H1 (cell line): Measurements from ENCODE around the gene SMG5. TPM values are rescaled to one million over a fixed set of nuclear protein-coding genes. Genes with fewer than 3 reads are reported as not detected.
"Not testable (repeated sequence)": the region's sequence is repeated elsewhere in the genome, so short reads cannot be mapped to it uniquely, and the experiment has no call there.

Source experiments
- CTCF ChIA-PET: fragments of 300-600 bp; sonication (Branson Sonifier 250); formaldehyde crosslinking; loops from one replicate; lab custom pipeline; 2021; ENCODE audit not compliant: partially characterized antibody; lab: Charles Lee
- POLR2A ChIA-PET: fragments of 300-600 bp; sonication (Branson Sonifier 250); formaldehyde crosslinking; loops from one replicate; lab custom pipeline; 2021; ENCODE audit warnings: inconsistent platforms; ENCODE audit not compliant: partially characterized antibody; lab: Charles Lee
- DNase-seq, 2 experiments: peaks; one replicate each; pipeline versions ENCODE4 v3.0.0 to v3.0.0-alpha.2; 2010 to 2022; ENCODE audit warnings: low spot score in 2 of 2, low read depth in 1 of 2, mixed read lengths in 1 of 2
- FAIRE-seq: peaks from 2 replicates; lab custom pipeline; 2011; peaks lifted over from hg19 to GRCh38; lab: Jason Lieb, UNC
- H2AFZ ChIP-seq: 2 replicates; pipeline ENCODE4 v1.8.1; 2012; ENCODE audit warnings: low read length, inconsistent platforms
- H2AK5ac ChIP-seq: 2 replicates; pipeline ENCODE4 v1.6.1; 2013; ENCODE audit warnings: low read depth, low read length
- H2BK120ac ChIP-seq: replicated peaks from 2 replicates; pipeline ENCODE3; 2013; ENCODE audit warnings: low read depth, low read length, inconsistent platforms
- H2BK12ac ChIP-seq: 2 replicates; pipeline ENCODE4 v1.6.1; 2013; ENCODE audit warnings: low read depth, low read length
- H2BK15ac ChIP-seq: 2 replicates; pipeline ENCODE4 v1.6.1; 2013; ENCODE audit warnings: low read length
- H2BK20ac ChIP-seq: 2 replicates; pipeline ENCODE4 v1.6.1; 2013; ENCODE audit warnings: low read length
- H2BK5ac ChIP-seq: 2 replicates; pipeline ENCODE4 v1.6.1; 2013; ENCODE audit warnings: low read depth, low read length
- H3K14ac ChIP-seq: 2 replicates; pipeline ENCODE4 v1.6.1; 2013; ENCODE audit warnings: inconsistent platforms; ENCODE audit not compliant: insufficient read length
- H3K18ac ChIP-seq: 2 replicates; pipeline ENCODE4 v1.6.1; 2013; ENCODE audit warnings: low read length; ENCODE audit errors: extremely low read depth
- H3K23ac ChIP-seq: 2 replicates; pipeline ENCODE4 v1.6.1; 2013; ENCODE audit warnings: inconsistent platforms; ENCODE audit not compliant: insufficient read length
- H3K23me2 ChIP-seq: 2 replicates; pipeline ENCODE4 v1.6.1; 2013; ENCODE audit warnings: low read depth, low read length
- H3K27ac ChIP-seq: 2 replicates; pipeline ENCODE4 v1.6.1; 2011; ENCODE audit warnings: low read depth, low read length, inconsistent platforms
- H3K27me3 ChIP-seq, 4 experiments: replicated peaks in 1 of 4; 1 replicate in 1 of 4; 2 replicates in 3 of 4; pipeline versions ENCODE4 v1.6.1 to v1.8.1; 2011 to 2013; ENCODE audit warnings: low read length in 3 of 4, mild to moderate bottlenecking in 3 of 4, inconsistent platforms in 2 of 4, mixed read lengths in 2 of 4, moderate library complexity in 1 of 4; ENCODE audit not compliant: control insufficient read depth in 3 of 4, insufficient read depth in 3 of 4; ENCODE audit errors: extremely low read depth in 1 of 4
- H3K36me3 ChIP-seq, 4 experiments: 2 replicates each; pipeline versions ENCODE4 v1.6.1 to v1.8.1; 2011 to 2013; ENCODE audit warnings: mild to moderate bottlenecking in 4 of 4, low read length in 3 of 4, moderate library complexity in 2 of 4, control low read depth in 1 of 4, inconsistent platforms in 1 of 4; ENCODE audit not compliant: insufficient read depth in 4 of 4, control insufficient read depth in 2 of 4
- H3K4ac ChIP-seq: replicated peaks from 2 replicates; pipeline ENCODE3; 2013; ENCODE audit warnings: low read length, low read depth, mixed read lengths, inconsistent platforms; ENCODE audit not compliant: insufficient read length
- H3K4me1 ChIP-seq, 4 experiments: replicated peaks in 1 of 4; 1 replicate in 1 of 4; 2 replicates in 3 of 4; pipeline versions ENCODE4 v1.6.1 to v1.8.1; 2011 to 2013; ENCODE audit warnings: low read length in 3 of 4, inconsistent platforms in 2 of 4, mixed read lengths in 1 of 4; ENCODE audit not compliant: insufficient read depth in 4 of 4, control insufficient read depth in 3 of 4
- H3K4me2 ChIP-seq, 2 experiments: 2 replicates each; pipeline versions ENCODE4 v1.6.1 to v1.8.1; 2011 to 2013; ENCODE audit warnings: low read depth in 2 of 2, low read length in 2 of 2, control low read depth in 1 of 2, inconsistent platforms in 1 of 2, mild to moderate bottlenecking in 1 of 2; ENCODE audit not compliant: insufficient read depth in 1 of 2
- H3K4me3 ChIP-seq, 4 experiments: fragments of 200-600, 300-600 bp in 1 of 4; sonication (generic), shearing (Covaris generic), sonication (Bioruptor Twin) in 1 of 4; 2 replicates each; pipeline versions ENCODE4 v1.5.1 to v1.8.1; 2011 to 2016; ENCODE audit warnings: low read length in 4 of 4, low read depth in 3 of 4, control low read depth in 2 of 4, inconsistent platforms in 2 of 4, mild to moderate bottlenecking in 2 of 4, mixed read lengths in 1 of 4, moderate library complexity in 1 of 4; ENCODE audit not compliant: insufficient read depth in 2 of 4; ENCODE audit errors: extremely low read depth in 1 of 4
- H3K56ac ChIP-seq: replicated peaks from 2 replicates; pipeline ENCODE3; 2013; ENCODE audit warnings: low read depth, mild to moderate bottlenecking, mixed read lengths, low read length, inconsistent platforms; ENCODE audit not compliant: insufficient read length
- H3K79me1 ChIP-seq: 2 replicates; pipeline ENCODE4 v1.6.1; 2013; ENCODE audit warnings: low read depth, low read length, control low read depth
- H3K79me2 ChIP-seq, 2 experiments: 2 replicates each; pipeline versions ENCODE4 v1.6.1 to v1.8.1; 2012 to 2013; ENCODE audit warnings: low read length in 2 of 2, mild to moderate bottlenecking in 2 of 2, inconsistent platforms in 1 of 2; ENCODE audit not compliant: insufficient read depth in 2 of 2, control insufficient read depth in 1 of 2
- H3K9ac ChIP-seq, 4 experiments: replicated peaks in 1 of 4; 1 replicate in 1 of 4; 2 replicates in 3 of 4; pipeline versions ENCODE4 v1.6.1 to v1.8.1; 2011 to 2013; ENCODE audit warnings: low read depth in 3 of 4, low read length in 3 of 4, control low read depth in 2 of 4, mild to moderate bottlenecking in 2 of 4, moderate library complexity in 2 of 4, inconsistent platforms in 1 of 4; ENCODE audit errors: extremely low read depth in 1 of 4
- H3K9me3 ChIP-seq, 2 experiments: 2 replicates each; pipeline versions ENCODE4 v1.6.1 to v1.8.1; 2012 to 2013; ENCODE audit warnings: mild to moderate bottlenecking in 2 of 2, moderate library complexity in 2 of 2, control low read depth in 1 of 2, inconsistent platforms in 1 of 2, low read depth in 1 of 2, low read length in 1 of 2, mixed read lengths in 1 of 2; ENCODE audit not compliant: insufficient read depth in 2 of 2
- H4K20me1 ChIP-seq, 2 experiments: replicated peaks in 1 of 2; 2 replicates each; pipeline versions ENCODE3 to v1.8.1; 2011 to 2013; ENCODE audit warnings: inconsistent platforms in 2 of 2, low read length in 2 of 2, mild to moderate bottlenecking in 1 of 2; ENCODE audit not compliant: insufficient read depth in 2 of 2, control insufficient read depth in 1 of 2
- H4K5ac ChIP-seq: 2 replicates; pipeline ENCODE4 v1.6.1; 2013; ENCODE audit warnings: low read length, low read depth, mixed read lengths, inconsistent platforms; ENCODE audit not compliant: insufficient read length
- H4K8ac ChIP-seq: 2 replicates; pipeline ENCODE4 v1.8.0; 2013; ENCODE audit warnings: mild to moderate bottlenecking, moderate library complexity, low read length, inconsistent platforms; ENCODE audit not compliant: insufficient read depth; ENCODE audit errors: extremely low read depth
- H4K91ac ChIP-seq: replicated peaks from 2 replicates; pipeline ENCODE3; 2013; ENCODE audit warnings: low read length, mixed read lengths, inconsistent platforms; ENCODE audit not compliant: insufficient read length
- NANOG ChIP-seq: IDR thresholded peaks from 2 replicates; pipeline ENCODE4 v1.6.1; 2011; ENCODE audit warnings: low read length, low read depth, mild to moderate bottlenecking, inconsistent platforms; ENCODE audit not compliant: insufficient read depth, poor library complexity, severe bottlenecking
- WGBS, 2 experiments: shearing (Covaris generic) in 1 of 2; methylation state at CpG; one replicate each; pipeline versions ENCODE4 v1.1.6 to v1.1.7; 2013 to 2015; ENCODE audit warnings: low lambda C conversion rate in 2 of 2, mixed read lengths in 2 of 2, inconsistent platforms in 1 of 2, low coverage in 1 of 2, missing lambda C conversion rate in 1 of 2; ENCODE audit not compliant: insufficient replicate concordance in 2 of 2, insufficient coverage in 1 of 2, insufficient read length in 1 of 2; ENCODE audit errors: extremely low coverage in 1 of 2, missing lambda C conversion rate in 1 of 2; 5-methylcytosine and 5-hydroxymethylcytosine counted together
- polyA plus RNA-seq, 7 experiments: library from polyadenylated mRNA; depleted of rRNA in 3 of 7; stranded (reverse) in 5 of 7; unstranded in 2 of 7; fragments of >200 nt in 5 of 7; fragments of 200-250 nt in 2 of 7; gene quantifications; 1 replicate in 5 of 7; 2 replicates in 1 of 7; 4 replicates in 1 of 7; pipeline versions ENCODE4 v1.2.1 to v1.2.3, GENCODE V29; 2011 to 2013; ENCODE audit warnings: missing spikeins in 2 of 7, mixed read lengths in 2 of 7
- total RNA-seq: library from RNA; stranded (reverse); fragmentation: NEBNext Ultra II Directional; extraction: Animal tissue kit (Norgen Biotek cat#: 25700); gene quantifications from 2 replicates; pipeline ENCODE4 v1.2.1, GENCODE V29; 2021

The SMG5 gene
- total and polyA plus RNA-seq, 2 of the 8 experiments (the other 6 are each of a cell fraction or from before 2014, with no cell fraction given), result 32.7 to 98.0 TPM

GRCh38 chr1:156282479-156283222 is at the start of gene SMG5 (continued):
- peak; percentile 82 for TF ChIP-seq NANOG

GRCh38 chr1:156323179-156323578 is 40.6 kb upstream of the SMG5 start:
- not testable (repeated sequence) for H2AFZ ChIP-seq, H3K9me3 ChIP-seq, H3K79me2 ChIP-seq, FAIRE-seq, H3K4me2 ChIP-seq, H3K18ac ChIP-seq, H4K8ac ChIP-seq, H4K91ac ChIP-seq, H3K27me3 ChIP-seq, H3K4me3 ChIP-seq, H3K23ac ChIP-seq, H2AK5ac ChIP-seq, H4K5ac ChIP-seq, H2BK20ac ChIP-seq, H3K79me1 ChIP-seq, H3K27ac ChIP-seq, H4K20me1 ChIP-seq, H3K4ac ChIP-seq, H3K23me2 ChIP-seq, H3K56ac ChIP-seq, H2BK5ac ChIP-seq, H2BK120ac ChIP-seq, H3K9ac ChIP-seq, H3K14ac ChIP-seq, H3K4me1 ChIP-seq, DNase-seq, H2BK15ac ChIP-seq, H2BK12ac ChIP-seq
- WGBS, 2 experiments, result 95% methylated on average over 8 of the region's 9 CpGs; no CpG with 5 or more reads in 1 of the 2 experiments
- POLR2A ChIA-PET, result interaction anchor here (1.0 to 1.9 kb wide), 8 partner anchors 10 to 76 kb away, joined by 3 to 8 read pairs (median 4); partner anchors contain the start of genes CCT3, PAQR6 and TSACC
- CTCF ChIA-PET, result interaction anchor here (0.7 to 1.5 kb wide), 3 partner anchors 14 to 158 kb away, joined by 3 to 4 read pairs (median 3); no protein-coding TSS in a partner anchor
- H3K36me3 ChIP-seq, result peaks cover 47 to 80% (median 64%) of the 10 kb centered on the region in 4 experiments
